CD4-positive, alpha-beta T cell treated with Interleukin-17A for 4 hours (primary cell): ENCODE results near the gene PCP4.

ENCODE experiments used
- DNase-seq: peaks from one replicate; pipeline ENCODE4 v3.0.0-alpha.2; 2020; ENCODE audit warnings: mixed read lengths

Gene PCP4

DNA sequence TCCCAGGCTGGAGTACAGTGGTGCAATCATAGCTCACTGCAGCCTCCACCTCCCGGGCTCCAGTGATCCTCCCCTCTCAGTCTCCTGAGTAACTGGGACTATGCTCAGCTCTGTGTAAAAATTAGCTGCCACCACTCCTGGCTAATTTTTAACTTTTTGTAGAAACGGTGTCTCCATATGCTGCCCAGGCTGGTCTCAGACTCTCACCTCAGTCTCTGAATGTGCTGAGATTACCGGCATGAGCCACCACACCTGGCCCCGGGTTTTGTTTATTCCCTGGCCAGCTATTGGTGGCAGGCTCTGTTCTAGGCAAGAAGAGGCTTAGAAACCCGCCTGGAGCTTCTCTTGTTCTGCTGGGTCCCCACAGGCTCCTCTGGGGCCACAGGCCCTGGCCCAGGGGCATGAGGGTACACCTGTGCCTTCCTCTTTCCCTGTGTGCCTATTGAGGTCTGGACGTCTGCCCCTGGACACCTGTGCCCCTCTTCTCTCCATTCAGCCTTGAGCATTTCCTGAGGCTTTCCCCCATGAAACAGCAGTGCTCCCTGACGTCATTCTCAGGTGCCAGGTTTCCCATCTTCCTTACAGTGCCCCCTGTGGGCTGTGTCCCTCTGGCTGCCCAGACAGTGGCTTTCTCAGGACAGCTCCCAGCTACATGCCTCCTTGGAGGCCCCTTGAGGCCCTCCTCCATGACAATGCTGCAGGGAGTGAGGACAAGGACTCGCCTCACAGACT is 57.5 kb downstream of the PCP4 start:
- no peak for DNase-seq

DNA sequence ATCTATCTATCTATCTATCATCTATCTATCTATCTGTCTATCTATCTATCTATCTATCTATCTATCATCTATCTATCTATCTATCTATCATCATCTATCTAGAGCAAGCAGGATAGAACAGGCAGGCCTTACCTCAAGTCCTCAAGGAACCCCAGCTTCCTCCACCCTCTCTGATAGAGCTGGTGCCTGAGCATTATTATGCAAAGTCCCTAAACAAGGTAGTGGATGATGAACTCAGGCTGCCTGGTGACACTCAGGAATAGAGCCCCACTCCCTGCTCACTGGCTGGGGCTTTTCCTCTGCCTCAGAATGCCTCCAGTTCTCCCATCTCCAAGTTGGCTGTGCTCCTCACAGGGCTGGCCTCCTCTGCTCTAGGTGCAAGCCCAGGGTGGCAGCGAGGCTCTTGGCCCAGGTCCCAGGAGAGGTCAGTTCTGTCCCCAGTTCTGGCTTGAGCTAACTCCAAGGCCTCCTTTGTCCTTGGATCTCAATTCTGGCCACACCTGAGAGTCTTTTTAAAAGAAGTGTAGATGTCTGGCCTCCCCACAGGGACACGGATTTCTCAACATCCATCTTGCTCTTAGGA is 60.2 kb downstream of the PCP4 start:
- no peak for DNase-seq

DNA sequence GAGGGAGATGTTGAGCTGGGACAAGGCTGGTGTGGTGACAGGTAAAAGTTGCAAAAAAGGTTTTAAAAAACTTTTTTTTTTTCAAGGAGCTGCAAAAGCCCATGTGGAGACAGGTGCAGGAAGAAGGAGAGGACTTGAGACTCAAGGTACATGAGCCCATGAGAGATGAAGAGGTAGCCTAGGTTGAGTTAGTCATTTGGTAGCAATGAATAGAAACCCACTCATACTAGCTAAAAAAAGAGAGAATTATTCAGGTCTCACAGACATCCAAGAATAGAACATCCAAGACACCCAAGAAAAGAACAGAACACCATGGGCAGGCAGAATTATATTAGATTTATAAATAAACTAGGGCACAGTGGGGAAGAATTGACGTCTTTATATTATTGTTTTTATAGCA is 65.1 kb downstream of the PCP4 start:
- no peak for DNase-seq

DNA sequence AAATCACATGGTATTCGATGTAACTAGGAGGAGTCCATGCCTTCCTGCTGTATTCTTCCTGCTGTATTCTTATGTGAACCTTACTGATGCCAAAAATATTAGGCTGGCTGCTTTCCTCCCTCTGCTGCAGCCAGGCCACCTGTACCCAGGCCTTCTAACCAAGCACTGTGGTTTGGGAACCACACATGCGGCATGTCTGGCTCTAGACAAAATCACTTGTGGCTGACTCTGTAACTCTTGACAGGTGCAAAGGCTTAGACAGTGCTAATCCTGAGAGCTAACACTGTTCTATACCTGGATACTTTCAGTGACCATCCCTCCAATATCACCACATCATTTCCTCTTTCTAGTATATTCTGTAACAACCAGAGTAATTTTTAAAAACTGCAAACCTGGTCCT is 67.7 kb downstream of the PCP4 start:
- no peak for DNase-seq

DNA sequence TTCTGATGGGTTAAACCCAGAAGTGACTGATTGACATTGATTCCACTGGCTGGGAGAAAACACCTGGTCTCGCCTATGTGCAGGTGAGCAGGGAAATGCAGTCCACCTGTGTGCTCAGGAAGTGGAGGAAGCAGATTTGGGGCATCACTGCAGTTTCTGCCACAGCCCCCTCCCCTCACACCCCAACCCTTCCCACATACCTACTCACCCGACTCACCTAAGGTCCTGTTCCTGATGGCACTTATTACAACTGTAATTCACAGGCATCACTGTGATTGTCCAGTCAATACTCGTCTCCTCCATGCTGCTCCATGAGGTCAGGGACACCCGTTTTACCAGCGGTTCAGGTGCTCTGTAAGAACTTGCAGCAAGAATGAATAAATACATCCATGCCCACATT is 68.5 kb downstream of the PCP4 start:
- no peak for DNase-seq

DNA sequence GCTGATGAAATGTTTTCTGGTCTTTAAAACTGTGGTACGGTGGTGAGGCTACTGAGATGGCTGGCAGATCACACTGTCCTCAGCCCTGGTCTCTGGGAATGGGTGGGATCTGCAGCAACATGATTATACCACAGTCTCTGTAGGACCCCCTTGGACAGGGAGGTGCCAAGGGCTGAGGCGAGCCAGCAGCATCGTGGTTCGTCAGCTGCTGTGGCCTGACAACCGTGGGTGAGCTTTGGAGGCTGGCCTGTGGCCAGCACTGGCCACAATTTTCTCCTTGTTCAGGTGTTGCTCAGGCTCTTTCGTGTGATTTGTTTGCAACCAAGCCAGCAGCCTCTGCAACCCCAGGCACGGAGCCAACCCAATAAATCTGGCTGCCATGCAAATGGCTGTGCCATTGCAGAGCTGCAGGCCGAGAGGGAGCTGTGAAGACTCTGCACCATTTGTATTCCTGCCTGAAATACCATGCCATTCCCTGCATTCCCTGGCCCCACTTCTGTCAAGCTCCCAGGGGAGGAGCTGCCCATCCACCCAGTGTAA is 70.9 kb downstream of the PCP4 start:
- no peak for DNase-seq

DNA sequence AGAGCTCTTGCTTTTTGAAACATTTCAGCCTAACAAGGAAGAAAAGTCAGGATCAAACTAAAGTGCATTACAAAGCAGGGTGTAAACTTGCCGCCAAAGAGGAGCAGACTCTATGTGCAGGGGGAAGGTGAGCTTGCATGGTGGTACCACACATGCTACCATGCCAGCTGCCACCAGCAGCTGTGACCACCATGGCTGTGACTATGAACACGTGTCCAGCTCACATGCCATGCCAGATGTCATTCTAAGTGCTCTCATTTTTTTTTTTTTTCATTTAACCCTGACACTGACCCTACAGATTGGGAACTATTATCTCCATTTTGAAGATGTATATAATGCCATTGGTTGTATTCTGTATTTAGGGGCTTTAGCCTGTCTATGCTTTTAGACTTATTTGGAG is 79.0 kb downstream of the PCP4 start:
- no peak for DNase-seq

DNA sequence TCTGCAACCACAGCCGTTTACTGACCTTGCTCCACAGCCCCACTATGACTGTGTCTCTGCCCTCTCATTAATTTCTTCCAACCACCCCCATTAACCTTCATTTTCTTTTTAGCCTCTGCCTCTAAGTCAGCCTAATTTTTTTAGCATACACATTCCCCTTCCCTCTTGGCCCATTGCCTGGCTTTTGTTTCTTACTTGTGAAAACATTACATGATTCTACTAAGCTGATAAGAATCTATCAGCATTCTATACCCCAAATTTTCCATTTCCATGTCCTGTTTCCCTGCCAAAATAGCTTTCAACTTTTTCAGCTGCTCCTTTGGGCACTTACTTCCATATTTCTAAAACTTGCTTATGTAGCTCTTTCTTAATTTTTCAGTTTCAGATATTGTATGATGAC is 79.8 kb downstream of the PCP4 start:
- no peak for DNase-seq

DNA sequence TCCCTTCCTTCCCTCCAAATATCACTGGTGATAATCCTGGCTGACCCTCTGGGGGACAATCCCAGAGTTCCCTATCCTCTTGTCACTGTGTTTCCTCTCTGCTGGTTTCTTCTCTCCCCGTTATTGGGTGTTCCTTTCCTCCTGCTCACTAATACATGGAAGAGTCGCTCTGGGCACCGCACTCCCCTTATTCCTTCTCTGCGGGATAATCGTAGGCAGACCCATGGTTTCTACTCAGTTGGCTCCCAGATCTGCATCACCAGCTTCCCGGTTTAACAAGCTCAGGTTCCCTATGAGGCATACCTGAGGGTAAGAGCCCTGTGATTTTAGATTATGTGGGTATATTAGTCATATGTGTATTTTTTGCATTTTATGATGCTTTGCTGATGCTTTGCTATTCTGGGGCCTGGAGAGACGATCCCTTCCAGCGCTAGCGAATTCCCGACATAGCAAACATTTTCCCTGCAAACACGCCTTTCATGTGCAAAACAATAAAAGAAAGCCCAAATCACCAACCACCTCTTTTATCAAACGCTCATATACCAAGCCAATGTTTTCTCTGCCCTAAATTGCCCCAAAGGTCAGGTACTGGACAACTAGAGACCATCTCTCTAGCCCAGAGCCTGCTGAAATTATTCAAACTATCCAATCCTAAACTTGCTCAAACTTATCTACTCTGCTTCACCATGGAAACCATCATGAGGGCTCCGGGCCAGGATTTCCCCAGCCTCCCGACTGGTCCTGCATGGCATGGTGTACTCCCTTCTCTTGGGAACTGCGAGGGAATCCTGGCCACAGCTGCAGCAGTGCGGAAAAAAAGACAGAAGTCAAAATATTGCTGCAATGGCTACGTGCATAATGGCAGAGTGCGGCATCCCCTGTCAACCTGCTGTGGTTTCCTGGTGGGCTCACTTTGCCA is 84.2 kb downstream of the PCP4 start:
- no peak for DNase-seq

DNA sequence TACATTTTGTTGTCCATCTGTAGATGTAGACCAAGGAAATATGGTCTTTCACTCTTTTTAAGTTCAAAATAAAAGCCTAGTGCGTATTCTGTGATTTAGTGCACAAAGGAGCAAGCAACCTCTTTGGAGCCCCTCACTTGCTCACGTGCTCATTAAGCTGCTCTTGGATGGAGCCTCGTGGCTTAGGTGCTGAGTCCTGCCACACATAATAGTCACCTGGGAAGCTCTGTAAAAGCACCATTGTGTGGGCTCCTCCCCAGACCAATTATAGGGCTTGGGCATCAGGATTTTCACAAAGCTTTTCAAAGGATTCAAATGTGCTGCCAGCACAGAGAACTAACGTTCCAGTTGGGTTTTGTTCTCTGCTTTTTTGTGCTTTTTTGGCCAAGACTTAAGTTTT is 85.0 kb downstream of the PCP4 start:
- no peak for DNase-seq

DNA sequence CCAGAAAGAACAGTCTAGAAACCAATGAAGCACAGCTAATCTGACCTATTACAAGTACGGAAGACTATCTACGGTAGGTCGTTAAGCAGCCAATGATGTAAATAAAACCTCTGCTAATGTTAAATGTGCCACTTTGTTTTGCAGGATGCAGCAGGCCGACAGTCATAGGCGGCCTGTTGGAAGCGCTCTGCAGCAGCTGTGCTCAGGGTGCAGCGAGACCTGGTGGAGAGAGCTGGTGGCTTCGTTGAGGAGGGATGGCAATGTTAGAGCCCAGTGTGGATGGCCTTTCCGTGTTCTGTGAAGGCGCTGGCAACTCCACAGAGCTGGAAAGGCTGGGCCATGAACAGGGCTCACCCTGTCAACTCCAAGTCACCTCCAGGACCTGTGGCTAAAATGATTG is 87.3 kb downstream of the PCP4 start:
- no peak for DNase-seq

DNA sequence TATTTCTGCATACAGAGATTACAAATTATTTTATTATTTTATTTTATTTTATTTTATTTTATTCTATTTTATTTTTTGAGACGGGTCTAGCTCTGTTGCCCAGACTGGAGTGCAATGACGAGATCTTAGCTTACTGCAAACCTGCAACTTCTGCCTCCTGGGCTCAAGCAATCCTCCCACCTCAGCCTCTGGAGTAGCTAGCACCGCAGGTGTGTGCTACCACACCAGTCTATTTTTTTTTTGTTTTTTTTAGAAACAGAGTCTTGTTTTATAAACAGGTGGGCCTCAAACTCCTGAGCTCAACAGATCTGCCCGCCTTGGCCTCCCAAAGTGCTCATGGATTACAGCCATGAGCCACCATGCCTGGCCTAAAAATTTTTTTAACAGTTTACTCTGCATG is 88.1 kb downstream of the PCP4 start:
- no peak for DNase-seq

DNA sequence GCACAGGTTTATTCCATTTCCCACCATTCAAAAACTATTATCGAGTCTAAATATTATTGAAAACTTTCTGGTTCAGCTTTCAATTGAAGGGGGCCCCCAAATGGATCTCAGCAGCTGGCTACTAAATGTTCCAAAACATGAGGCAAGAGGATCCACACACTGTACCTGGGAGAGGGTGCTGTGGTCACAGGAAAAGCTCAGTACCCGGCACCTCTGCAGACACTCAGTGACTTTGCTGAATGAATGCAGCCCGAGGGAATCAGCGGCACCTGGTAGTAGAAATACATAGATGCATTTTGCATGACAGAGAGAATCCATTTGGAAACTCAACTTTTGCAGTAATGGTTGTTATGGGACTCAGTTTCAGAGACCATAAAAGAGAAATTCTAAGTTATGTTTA is 89.3 kb downstream of the PCP4 start:
- DNase-seq = no peak

DNA sequence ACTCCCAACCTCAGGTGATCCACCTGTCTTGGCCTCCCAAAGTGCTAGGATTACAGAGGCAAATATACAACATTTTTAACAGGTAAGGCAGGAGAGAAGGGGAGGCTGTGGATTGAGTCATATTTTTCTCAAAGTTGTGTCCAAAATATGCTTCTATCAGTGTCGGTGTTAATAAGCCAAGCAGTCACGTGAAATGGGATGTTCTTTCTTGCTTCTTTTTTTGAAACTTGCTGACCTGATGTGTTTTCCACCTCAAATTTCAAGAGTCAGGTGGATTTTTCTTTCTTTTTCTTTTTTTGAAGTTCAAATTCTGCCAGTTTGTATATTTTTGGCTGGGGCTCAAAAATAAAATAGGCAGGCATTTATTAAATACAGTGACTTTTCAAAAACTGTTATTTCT is 91.5 kb downstream of the PCP4 start:
- DNase-seq = no peak

DNA sequence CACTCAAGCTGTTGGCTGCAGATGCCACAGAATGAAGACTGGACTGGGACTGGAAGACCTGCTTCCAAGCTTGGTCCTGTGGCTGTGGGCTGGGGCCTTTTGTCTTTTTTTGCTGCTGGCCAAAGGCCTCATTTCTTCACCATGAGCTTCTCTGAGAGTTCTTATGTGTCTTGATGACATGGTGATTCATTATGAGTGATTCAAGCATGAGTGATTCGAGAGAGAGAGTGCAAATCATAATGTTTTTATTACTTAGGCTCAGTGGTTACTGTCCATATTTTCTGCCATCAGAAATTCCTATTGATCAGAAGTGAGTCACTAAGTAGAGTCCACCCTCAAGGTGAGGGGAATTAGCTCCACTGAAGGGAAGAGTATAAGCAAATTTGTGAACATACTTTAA is 94.0 kb downstream of the PCP4 start:
- no peak for DNase-seq

DNA sequence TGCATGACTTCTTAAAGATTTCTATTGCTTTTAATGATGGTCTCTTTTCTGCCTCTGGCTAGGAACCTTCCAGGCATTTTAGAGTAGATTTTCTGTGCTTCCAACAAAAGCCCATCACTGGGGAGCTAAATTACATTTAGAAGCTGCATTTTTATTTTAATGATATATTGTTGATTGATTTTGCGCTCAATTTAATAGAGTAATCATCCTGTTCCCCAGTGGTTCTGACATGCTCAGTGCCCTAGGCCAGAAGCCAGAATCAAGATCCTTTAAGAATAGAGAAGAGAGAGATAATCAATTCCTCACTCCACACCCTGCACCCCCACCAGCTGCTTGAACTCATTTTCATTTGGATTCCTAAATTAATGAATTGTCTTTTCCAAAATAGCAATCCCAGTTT is 97.8 kb downstream of the PCP4 start:
- DNase-seq = no peak

DNA sequence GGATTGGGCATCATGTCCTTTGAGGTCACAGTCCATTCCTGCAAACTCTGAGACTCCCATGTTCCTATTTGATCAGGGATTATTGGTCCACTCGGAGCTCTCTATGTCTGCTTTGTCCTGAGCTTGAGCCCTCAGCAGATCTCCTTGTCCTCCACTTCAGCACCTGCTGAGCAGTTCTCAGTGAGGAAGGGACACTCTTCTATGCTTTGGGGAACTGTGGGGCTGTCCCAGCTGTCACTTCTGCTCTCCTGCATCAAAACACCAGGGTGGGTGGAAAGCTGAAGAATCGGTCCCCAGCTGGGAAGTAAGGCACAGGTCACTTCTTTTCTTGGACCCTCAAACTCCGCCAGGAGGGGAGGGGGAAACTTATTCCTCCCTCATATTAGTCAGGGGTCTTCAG is 99.5 kb downstream of the PCP4 start:
- no peak for DNase-seq

DNA sequence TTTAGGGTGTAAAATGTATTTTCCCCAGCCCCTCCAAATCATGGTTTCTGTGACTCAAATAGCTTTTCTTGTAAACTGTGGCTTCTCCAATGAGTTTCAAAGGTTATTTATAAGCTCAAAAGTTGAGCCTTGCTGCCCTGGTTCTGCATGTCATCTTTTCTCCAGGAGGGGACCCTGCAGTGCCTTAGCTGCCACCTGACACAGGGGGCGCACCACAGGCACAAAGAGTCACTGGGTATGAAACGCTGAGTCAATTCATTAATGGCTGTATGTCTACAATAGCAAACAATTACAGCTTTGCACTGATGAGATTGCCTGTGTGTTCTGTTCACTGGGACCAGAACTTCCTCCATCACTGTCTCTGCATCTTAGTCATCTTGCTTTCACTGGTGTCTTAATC is 100.8 kb downstream of the PCP4 start:
- no peak for DNase-seq

DNA sequence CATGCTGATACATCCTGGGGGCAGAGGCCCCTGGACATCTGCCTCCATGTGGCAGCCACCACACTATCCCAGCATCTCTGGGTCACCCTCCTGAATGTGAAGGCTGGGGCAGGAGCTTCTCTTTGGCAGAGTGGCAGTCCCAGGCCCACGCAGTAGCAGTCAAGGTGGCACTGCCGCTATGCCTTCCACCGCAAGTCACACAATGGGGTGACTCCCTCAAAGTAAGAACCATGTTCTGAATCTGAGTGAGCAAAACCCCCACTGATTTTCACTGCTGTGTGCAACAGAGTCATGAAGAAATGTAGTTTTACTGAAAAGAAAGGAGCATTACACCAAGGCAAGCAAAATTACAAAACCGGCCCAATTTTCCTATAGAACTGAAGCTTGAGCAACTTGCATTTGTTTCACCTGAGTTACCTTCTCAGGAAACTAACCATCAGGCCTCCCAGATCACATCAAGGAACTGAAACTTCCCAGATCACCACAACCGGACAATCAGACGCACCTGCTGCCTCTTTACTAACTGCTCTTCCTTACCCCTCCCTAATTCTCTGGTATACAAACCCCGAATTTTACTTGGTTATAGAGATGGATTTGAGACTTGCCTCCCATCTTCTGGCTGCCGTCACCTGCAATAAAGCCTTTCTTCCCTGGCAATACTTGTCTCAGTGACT is 102.6 kb downstream of the PCP4 start:
- no peak for DNase-seq

DNA sequence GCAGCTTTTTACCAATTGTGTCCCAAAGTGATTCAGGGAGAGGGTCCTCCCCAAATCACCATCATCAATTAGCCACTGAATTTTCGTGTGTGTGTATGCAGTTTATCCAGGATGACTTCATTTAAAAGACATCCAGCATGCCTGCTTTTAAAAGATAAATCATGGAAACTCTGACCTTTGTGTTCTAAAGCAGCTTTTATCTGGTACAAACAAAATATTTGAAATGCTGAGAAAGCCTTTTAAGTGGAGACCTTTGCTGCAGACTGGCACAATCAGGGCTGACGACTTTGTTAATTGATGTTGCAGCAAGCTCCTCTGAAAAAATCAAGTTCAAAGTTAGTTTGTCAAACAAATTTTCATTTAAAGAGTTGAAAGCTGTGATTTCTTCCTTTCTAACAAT is 104.7 kb downstream of the PCP4 start:
- no peak for DNase-seq

DNA sequence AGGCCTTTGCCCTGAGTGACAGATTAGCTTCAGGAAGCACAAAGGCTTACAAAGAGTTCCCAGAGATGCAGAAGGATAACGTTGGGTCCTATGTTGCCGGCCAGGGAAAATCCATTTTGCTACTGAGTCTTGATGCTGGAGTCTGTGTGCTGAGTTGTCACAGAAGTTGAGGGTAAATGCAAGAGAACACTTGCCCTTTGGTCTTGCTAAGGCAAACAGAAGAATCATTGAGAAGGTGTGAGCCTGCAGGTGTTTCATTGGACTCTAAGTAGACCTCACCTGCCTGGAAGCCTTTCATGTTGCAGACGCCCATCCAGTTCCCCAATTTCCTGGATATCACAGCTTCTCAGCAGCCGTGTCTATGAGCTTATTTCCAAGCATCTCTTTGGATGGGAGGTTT is 105.2 kb downstream of the PCP4 start:
- DNase-seq = no peak

DNA sequence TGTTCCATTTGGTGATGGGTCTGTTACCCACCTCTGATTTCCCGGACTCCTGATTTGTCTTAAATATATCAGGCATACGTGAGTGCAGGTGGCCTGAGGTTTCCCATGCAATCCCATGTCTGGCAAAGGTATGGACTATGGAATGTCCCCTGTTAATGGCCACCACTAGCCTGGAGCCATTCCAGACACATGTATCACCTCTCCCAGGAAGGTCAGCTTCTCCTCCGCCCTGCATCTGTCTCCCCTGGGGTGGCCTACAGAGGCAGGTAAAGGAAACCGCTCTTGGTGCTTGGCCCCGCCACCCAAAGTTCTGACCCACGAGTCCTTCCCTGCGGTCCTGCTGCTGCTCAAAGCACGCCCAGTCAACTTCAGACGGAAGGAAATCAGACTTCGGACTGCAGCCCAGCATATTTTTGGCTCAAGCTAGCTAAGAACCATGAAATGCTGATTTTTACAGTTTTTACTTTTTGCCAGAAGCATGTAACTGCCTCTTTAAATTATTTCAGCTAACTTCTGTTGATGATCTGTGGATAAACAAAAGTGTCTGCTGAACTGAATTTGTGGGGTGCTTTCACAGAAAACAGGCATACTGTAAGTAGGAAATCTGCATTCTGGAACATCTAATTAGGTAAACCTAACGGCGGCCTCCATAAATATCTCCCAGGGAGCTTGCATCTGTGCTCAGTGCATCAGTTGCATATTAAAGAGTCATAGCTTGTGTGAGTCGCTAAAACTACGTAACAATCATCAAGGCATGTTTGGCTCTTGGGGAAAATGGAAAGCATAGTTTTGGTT is 105.9 kb downstream of the PCP4 start:
- no peak for DNase-seq
